KMS-11 (cell line): ENCODE results near the gene IRGC.

ENCODE experiments used
- H2AFZ ChIP-seq: fragments of 200-600 bp; sonication (generic); 2 replicates; pipeline ENCODE4 v1.6.1; 2016; ENCODE audit warnings: antibody characterized with exemption, mixed run types, low read depth
- H3K27ac ChIP-seq: fragments of 200-600 bp; sonication (generic); 2 replicates; pipeline ENCODE4 v1.6.1; 2016; ENCODE audit warnings: mild to moderate bottlenecking, mixed run types
- H3K27me3 ChIP-seq: fragments of 200-600 bp; sonication (generic); 2 replicates; pipeline ENCODE4 v1.6.1; 2017; ENCODE audit warnings: mild to moderate bottlenecking, low read depth, mixed run types, moderate library complexity; ENCODE audit not compliant: insufficient read depth
- H3K36me3 ChIP-seq: fragments of 200-600 bp; sonication (generic); 2 replicates; pipeline ENCODE4 v1.6.1; 2017; ENCODE audit warnings: mild to moderate bottlenecking, mixed run types; ENCODE audit not compliant: insufficient read depth
- H3K4me1 ChIP-seq: fragments of 200-600 bp; sonication (generic); 2 replicates; pipeline ENCODE4 v1.6.1; 2016; ENCODE audit warnings: mild to moderate bottlenecking, low read depth, mixed run types; ENCODE audit not compliant: poor library complexity, severe bottlenecking
- H3K4me2 ChIP-seq: fragments of 200-600 bp; sonication (generic); 2 replicates; pipeline ENCODE4 v1.7.0; 2016; ENCODE audit warnings: mild to moderate bottlenecking, mixed run types
- H3K4me3 ChIP-seq: fragments of 200-600 bp; sonication (generic); IDR thresholded peaks from 2 replicates; pipeline ENCODE4 v1.6.1; 2017; ENCODE audit warnings: low read depth, low read length, mixed read lengths; ENCODE audit not compliant: insufficient read depth
- H3K79me2 ChIP-seq: fragments of 200-600 bp; sonication (generic); 2 replicates; pipeline ENCODE4 v1.6.1; 2016; ENCODE audit warnings: low read depth, mixed run types; ENCODE audit not compliant: insufficient read depth
- H3K9ac ChIP-seq: fragments of 200-600 bp; sonication (generic); 2 replicates; pipeline ENCODE4 v1.6.1; 2016; ENCODE audit warnings: mild to moderate bottlenecking, mixed run types
- H4K20me1 ChIP-seq: fragments of 200-600 bp; sonication (generic); 2 replicates; pipeline ENCODE4 v1.6.1; 2016; ENCODE audit warnings: mild to moderate bottlenecking, mixed run types; ENCODE audit not compliant: insufficient read depth
- CTCF ChIP-seq: fragments of 200-600 bp; sonication (generic); conservative IDR thresholded peaks from 2 replicates; pipeline ENCODE4 v1.6.1; 2017; ENCODE audit warnings: low read depth, mild to moderate bottlenecking, antibody characterized with exemption, low read length, moderate library complexity, mixed read lengths

IRGC gene

GRCh38 chr19:43725468-43725867 lies 9.6 kb downstream of the IRGC start:
- Histone ChIP-seq H3K9ac (no peak overlapping the region), H3K4me2 (no peak overlapping the region), H3K4me1 (no peaks in the 10 kb centered on the region), H3K27me3 (no peaks in the 10 kb centered on the region), H4K20me1 (no peaks in the 10 kb centered on the region), H3K27ac (no peak overlapping the region), H2AFZ (no peak overlapping the region), H3K36me3 (no peaks in the 10 kb centered on the region), H3K79me2 (no peaks in the 10 kb centered on the region), H3K4me3 (no peak overlapping the region)
- TF ChIP-seq CTCF, result no peak

- Histone ChIP-seq H3K79me2 (no peaks in the 10 kb centered on the region), H3K4me3 (no peak overlapping the region), H4K20me1 (no peaks in the 10 kb centered on the region), H3K4me2 (no peak overlapping the region), H3K27me3 (no peaks in the 10 kb centered on the region), H2AFZ (no peak overlapping the region), H3K27ac (no peak overlapping the region), H3K36me3 (no peaks in the 10 kb centered on the region), H3K9ac (no peak overlapping the region), H3K4me1 (no peaks in the 10 kb centered on the region)
- no peak for TF ChIP-seq CTCF
Observed at GRCh38 chr19:43726736-43727592, 11.1 kb downstream of the IRGC start.

- Histone ChIP-seq H3K4me1 (no peaks in the 10 kb centered on the region), H3K36me3 (no peaks in the 10 kb centered on the region), H2AFZ (no peak overlapping the region), H3K9ac (no peak overlapping the region), H4K20me1 (no peaks in the 10 kb centered on the region), H3K27me3 (no peaks in the 10 kb centered on the region), H3K27ac (no peak overlapping the region), H3K4me2 (no peak overlapping the region), H3K4me3 (no peak overlapping the region), H3K79me2 (no peaks in the 10 kb centered on the region)
- no peak for TF ChIP-seq CTCF
Observed at GRCh38 chr19:43727593-43727853, 11.6 kb downstream of the IRGC start.

GRCh38 chr19:43729919-43730318 lies 14.0 kb downstream of the IRGC start:
- H3K79me2 ChIP-seq, result no peaks in the 10 kb centered on the region
- no peak overlapping the region for H3K4me3 ChIP-seq
- no peak for TF ChIP-seq CTCF
- no peak overlapping the region for H3K4me2 ChIP-seq
- no peaks in the 10 kb centered on the region for H3K36me3 ChIP-seq
- no peaks in the 10 kb centered on the region for H3K27me3 ChIP-seq
- no peak overlapping the region for H3K9ac ChIP-seq
- no peaks in the 10 kb centered on the region for H3K4me1 ChIP-seq
- no peak overlapping the region for H2AFZ ChIP-seq
- no peaks in the 10 kb centered on the region for H4K20me1 ChIP-seq
- H3K27ac ChIP-seq, result no peak overlapping the region
